GM18507 (cell line): Measurements from ENCODE around the gene PGAP6.
"Not testable (repeated sequence)": the region's sequence is repeated elsewhere in the genome, so short reads cannot be mapped to it uniquely, and the experiment has no call there.

Experiments
- DNase-seq: peaks from one replicate; pipeline ENCODE4 v3.0.0; 2011; ENCODE audit warnings: low read depth; ENCODE audit not compliant: insufficient read length; ENCODE audit errors: extremely low spot score
- FAIRE-seq: peaks from 2 replicates; lab custom pipeline; 2011; peaks lifted over from hg19 to GRCh38; lab: Jason Lieb, UNC

PGAP6 gene

GRCh38 chr16:370979-371514 is 10.7 kb downstream of the PGAP6 start:
- no peak for DNase-seq

GRCh38 chr16:370443-370842 is 11.3 kb downstream of the PGAP6 start, which contains the start of gene MRPL28:
Gene MRPL28, minus strand, starts transcription at chr16:370538. Its CDS starts 320 bp downstream, at chr16:370218.
- peak; percentile 96 for FAIRE-seq
- peak; percentile 98 for DNase-seq

More at GRCh38 chr16:370979-371514, 10.7 kb downstream of the PGAP6 start:
- no peak for FAIRE-seq

- FAIRE-seq (no peak), DNase-seq (no peak)
Measured at GRCh38 chr16:369866-370436, 11.8 kb downstream of the PGAP6 start.

- FAIRE-seq (no peak), DNase-seq (no peak)
Measured at GRCh38 chr16:369275-369865, 12.4 kb downstream of the PGAP6 start.

- DNase-seq (no peak), FAIRE-seq (no peak)
Measured at GRCh38 chr16:368388-369158, 13.2 kb downstream of the PGAP6 start.

GRCh38 chr16:367333-367903 is 14.4 kb downstream of the PGAP6 start:
- FAIRE-seq (no peak), DNase-seq (no peak)

- no peak for DNase-seq
- FAIRE-seq: no peak
Measured at GRCh38 chr16:366476-366875, 15.3 kb downstream of the PGAP6 start.

- DNase-seq (no peak), FAIRE-seq (no peak)
Measured at GRCh38 chr16:364595-365491, 16.9 kb downstream of the PGAP6 start.

- no peak for FAIRE-seq
Measured at GRCh38 chr16:363766-364490, 17.9 kb downstream of the PGAP6 start.

GRCh38 chr16:363110-363765 is 18.5 kb downstream of the PGAP6 start:
- FAIRE-seq (no peak), DNase-seq (no peak)

More at GRCh38 chr16:363766-364490, 17.9 kb downstream of the PGAP6 start:
- no peak for DNase-seq

GRCh38 chr16:362702-362999 is 19.1 kb downstream of the PGAP6 start:
- FAIRE-seq, DNase-seq: not testable (repeated sequence)

GRCh38 chr16:361872-362701 is 19.7 kb downstream of the PGAP6 start:
- FAIRE-seq (peak; percentile 77), DNase-seq (peak; percentile 82)

- FAIRE-seq (no peak), DNase-seq (no peak)
Measured at GRCh38 chr16:361341-361871, 20.4 kb downstream of the PGAP6 start.

GRCh38 chr16:360698-361336 is 21.0 kb downstream of the PGAP6 start:
- FAIRE-seq (no peak), DNase-seq (no peak)

- FAIRE-seq: no peak
- DNase-seq: no peak
Measured at GRCh38 chr16:359871-360697, 21.7 kb downstream of the PGAP6 start.
